ENCODE measurements around the gene EHMT1. TPM values are rescaled to one million over a fixed set of nuclear protein-coding genes. Genes with fewer than 3 reads are reported as not detected.

EHMT1 gene
- total RNA-seq, 2 donors from 2014 or later, result 137 to 139 TPM

GRCh38 chr9:137727716-137728115, 108.9 kb downstream of the EHMT1 start:
- Mint-ChIP-seq H3K36me3 (ENCODE audit: low read depth) (peaks cover 70% of the 10 kb centered on the region), H3K4me1 (peaks cover 13% of the 10 kb centered on the region), H3K27me3 (ENCODE audit: insufficient read depth) (no peaks in the 10 kb centered on the region), H3K9me3 (peaks cover 9% of the 10 kb centered on the region), H3K27ac (no peak overlapping the region), H3K4me3 (no peak overlapping the region)
- peaks cover 64% of the 10 kb centered on the region for H3K36me3 ChIP-seq (ENCODE audit: control insufficient read depth, insufficient read depth, low read length)
- TF ChIP-seq CTCF (conservative IDR thresholded peaks at IDR 0.05), result no peak
- H3K4me1 ChIP-seq (ENCODE audit: control insufficient read depth, insufficient read depth, low read length), result peaks cover 8% of the 10 kb centered on the region
- no peak overlapping the region for H3K4me3 ChIP-seq (ENCODE audit: low read length)
- H3K27me3 ChIP-seq (ENCODE audit: control insufficient read depth, insufficient read depth, low read length, poor library complexity, severe bottlenecking), result no peaks in the 10 kb centered on the region
- no peak overlapping the region for H3K9ac ChIP-seq (ENCODE audit: extremely low read depth, low read length, poor library complexity, severe bottlenecking)
- DNase-seq, result no peak
- H3K9me3 ChIP-seq (ENCODE audit: control insufficient read depth, low read length), result peaks cover 1% of the 10 kb centered on the region
- H3K27ac ChIP-seq (ENCODE audit: low read depth, low read length), result no peak overlapping the region

GRCh38 chr9:137728444-137729311, 109.9 kb downstream of the EHMT1 start:
- peaks cover 73% of the 10 kb centered on the region for H3K36me3 ChIP-seq (ENCODE audit: control insufficient read depth, insufficient read depth, low read length)
- Mint-ChIP-seq H3K4me3 (no peak overlapping the region), H3K9me3 (peaks cover 13% of the 10 kb centered on the region)

GRCh38 chr9:137731216-137731946, 112.6 kb downstream of the EHMT1 start:
- 95% methylated on average over 16 to 18 of the region's 18 CpGs for WGBS, 2 experiments (ENCODE audit: insufficient coverage in 1 of 2, insufficient read length in 1 of 2)

More at GRCh38 chr9:137728444-137729311, 109.9 kb downstream of the EHMT1 start:
- Histone ChIP-seq H3K27ac (ENCODE audit: low read depth, low read length) (no peak overlapping the region), H3K4me1 (ENCODE audit: control insufficient read depth, insufficient read depth, low read length) (peaks cover 18% of the 10 kb centered on the region), H3K4me3 (ENCODE audit: low read length) (no peak overlapping the region), H3K27me3 (ENCODE audit: control insufficient read depth, insufficient read depth, low read length, poor library complexity, severe bottlenecking) (no peaks in the 10 kb centered on the region), H3K9me3 (ENCODE audit: control insufficient read depth, low read length) (peaks cover 10% of the 10 kb centered on the region), H3K9ac (ENCODE audit: extremely low read depth, low read length, poor library complexity, severe bottlenecking) (no peak overlapping the region)
- Mint-ChIP-seq H3K36me3 (ENCODE audit: low read depth) (peaks cover 79% of the 10 kb centered on the region), H3K4me1 (peaks cover 15% of the 10 kb centered on the region), H3K27ac (peak overlapping the region; percentile 11), H3K27me3 (ENCODE audit: insufficient read depth) (no peaks in the 10 kb centered on the region)
- WGBS, 2 experiments (ENCODE audit: insufficient coverage in 1 of 2, insufficient read length in 1 of 2), result 96 to 99% methylated on average over 11 to 20 of the region's 20 CpGs
- no peak for TF ChIP-seq CTCF (conservative IDR thresholded peaks at IDR 0.05)
- no peak for DNase-seq

More at GRCh38 chr9:137731216-137731946, 112.6 kb downstream of the EHMT1 start:
- no peaks in the 10 kb centered on the region for H3K27me3 Mint-ChIP-seq (ENCODE audit: insufficient read depth)
- H3K27ac Mint-ChIP-seq, result peak overlapping the region; percentile 52
- H3K4me3 Mint-ChIP-seq, result no peak overlapping the region
- H3K9me3 Mint-ChIP-seq, result peaks cover 9% of the 10 kb centered on the region
- no peak overlapping the region for H3K27ac ChIP-seq (ENCODE audit: low read depth, low read length)
- no peak overlapping the region for H3K4me3 ChIP-seq (ENCODE audit: low read length)
- peaks cover 32% of the 10 kb centered on the region for H3K9me3 ChIP-seq (ENCODE audit: control insufficient read depth, low read length)
- no peak overlapping the region for H3K9ac ChIP-seq (ENCODE audit: extremely low read depth, low read length, poor library complexity, severe bottlenecking)
- peaks cover 83% of the 10 kb centered on the region for H3K36me3 ChIP-seq (ENCODE audit: control insufficient read depth, insufficient read depth, low read length)
- H3K36me3 Mint-ChIP-seq (ENCODE audit: low read depth), result peaks cover 80% of the 10 kb centered on the region
- no peaks in the 10 kb centered on the region for H3K27me3 ChIP-seq (ENCODE audit: control insufficient read depth, insufficient read depth, low read length, poor library complexity, severe bottlenecking)
- peaks cover 18% of the 10 kb centered on the region for H3K4me1 ChIP-seq (ENCODE audit: control insufficient read depth, insufficient read depth, low read length)
- peak; percentile 48 for DNase-seq
- H3K4me1 Mint-ChIP-seq, result peaks cover 12% of the 10 kb centered on the region
- no peak for TF ChIP-seq CTCF (conservative IDR thresholded peaks at IDR 0.05)
